ENCODE data around the gene ANXA5. TPM values are rescaled to one million over a fixed set of nuclear protein-coding genes. Genes with fewer than 3 reads are reported as not detected.

ANXA5 gene
- total and polyA plus RNA-seq, 8 donors, result 70.2 to 210 (median 126) TPM

DNA sequence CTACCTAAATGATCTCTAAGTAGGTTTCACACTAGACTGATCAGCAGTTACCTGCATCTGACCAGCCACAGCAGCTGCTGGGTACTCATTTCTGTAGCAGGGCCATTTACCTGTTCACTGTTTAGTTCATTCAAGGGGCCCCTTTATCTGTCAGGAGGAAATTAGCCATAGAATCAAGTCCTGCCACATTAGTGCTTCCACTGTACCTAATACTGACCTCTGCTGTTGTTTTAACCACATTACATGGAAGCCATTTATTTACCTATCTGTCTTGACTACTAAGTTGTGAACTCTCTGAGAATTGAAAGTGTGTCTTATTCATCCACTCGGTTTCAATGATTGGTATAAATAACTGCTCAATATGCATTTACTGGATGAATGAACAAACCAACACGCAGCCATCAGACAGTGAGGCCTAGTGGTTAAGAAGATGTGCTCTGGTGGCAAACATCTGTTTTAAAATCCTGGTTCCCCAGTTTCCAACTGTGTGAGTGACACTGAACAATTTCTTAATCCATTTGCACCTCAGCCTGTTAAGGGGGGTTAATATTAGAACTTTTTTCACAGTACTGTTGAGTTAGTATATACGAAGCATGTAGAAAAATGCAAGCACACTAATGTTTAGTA is 30.0 kb upstream of the ANXA5 start:
- 29 to 30% methylated on average over 3 of the region's 3 CpGs for WGBS, 2 donors
- DNase-seq, result no peak
- FAIRE-seq, result peak; percentile 29

DNA sequence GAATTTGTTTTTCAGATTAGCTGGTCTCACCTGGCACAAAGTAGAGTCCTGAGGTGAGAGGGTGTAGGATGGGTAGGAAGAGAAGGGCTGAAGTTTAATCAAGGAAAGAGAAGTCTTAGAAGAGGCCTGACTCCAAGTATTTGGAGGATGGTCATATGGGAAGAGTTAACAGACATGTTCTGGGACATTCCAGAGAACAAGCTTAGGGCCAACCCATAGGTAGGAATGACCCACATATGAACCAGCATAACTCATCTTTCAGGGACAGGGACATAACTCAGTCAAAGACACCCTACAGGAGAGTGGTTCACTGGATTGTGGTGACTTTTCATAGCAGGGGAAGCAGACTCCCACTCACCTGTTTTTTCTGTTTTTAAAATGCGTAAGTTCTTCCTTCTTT is 27.9 kb upstream of the ANXA5 start:
- Histone ChIP-seq H3K27me3 (no peaks in the 10 kb centered on the region), H3K27ac (no peak overlapping the region), H3K36me3 (no peaks in the 10 kb centered on the region), H3K9me3 (no peaks in the 10 kb centered on the region), H3K4me3 (no peak overlapping the region), H3K4me1 (no peaks in the 10 kb centered on the region)
- FAIRE-seq, result no peak
- WGBS, 2 donors, result 88 to 95% methylated on average over 1 of the region's 1 CpG
- intact Hi-C loops (cut with DNase I), result loop anchor here in 1 of 3 donors (10.0 kb wide), 1 partner anchor 260 kb away; no protein-coding TSS in a partner anchor
- TF ChIP-seq, protein P1, sequence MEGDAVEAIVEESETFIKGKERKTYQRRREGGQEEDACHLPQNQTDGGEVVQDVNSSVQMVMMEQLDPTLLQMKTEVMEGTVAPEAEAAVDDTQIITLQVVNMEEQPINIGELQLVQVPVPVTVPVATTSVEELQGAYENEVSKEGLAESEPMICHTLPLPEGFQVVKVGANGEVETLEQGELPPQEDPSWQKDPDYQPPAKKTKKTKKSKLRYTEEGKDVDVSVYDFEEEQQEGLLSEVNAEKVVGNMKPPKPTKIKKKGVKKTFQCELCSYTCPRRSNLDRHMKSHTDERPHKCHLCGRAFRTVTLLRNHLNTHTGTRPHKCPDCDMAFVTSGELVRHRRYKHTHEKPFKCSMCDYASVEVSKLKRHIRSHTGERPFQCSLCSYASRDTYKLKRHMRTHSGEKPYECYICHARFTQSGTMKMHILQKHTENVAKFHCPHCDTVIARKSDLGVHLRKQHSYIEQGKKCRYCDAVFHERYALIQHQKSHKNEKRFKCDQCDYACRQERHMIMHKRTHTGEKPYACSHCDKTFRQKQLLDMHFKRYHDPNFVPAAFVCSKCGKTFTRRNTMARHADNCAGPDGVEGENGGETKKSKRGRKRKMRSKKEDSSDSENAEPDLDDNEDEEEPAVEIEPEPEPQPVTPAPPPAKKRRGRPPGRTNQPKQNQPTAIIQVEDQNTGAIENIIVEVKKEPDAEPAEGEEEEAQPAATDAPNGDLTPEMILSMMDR (IDR thresholded peaks at IDR 0.05), result no peak
- no peak for DNase-seq
- no peak for ATAC-seq

More for the DNA sequence above, 30.0 kb upstream of the ANXA5 start:
- H3K27ac ChIP-seq, result no peak overlapping the region
- ATAC-seq, result peak; percentile 80 to 98 (median 94)
- intact Hi-C loops (cut with DNase I), result loop anchor here in 1 of 3 donors (10.0 kb wide), 1 partner anchor 262 kb away; no protein-coding TSS in a partner anchor
- H3K36me3 ChIP-seq, result no peaks in the 10 kb centered on the region
- no peaks in the 10 kb centered on the region for H3K27me3 ChIP-seq
- H3K9me3 ChIP-seq, result no peaks in the 10 kb centered on the region
- TF ChIP-seq, protein P1 (IDR thresholded peaks at IDR 0.05), result peak; percentile 12 to 57 (median 54)
- H3K4me3 ChIP-seq, result no peak overlapping the region
- H3K4me1 ChIP-seq, result no peaks in the 10 kb centered on the region

DNA sequence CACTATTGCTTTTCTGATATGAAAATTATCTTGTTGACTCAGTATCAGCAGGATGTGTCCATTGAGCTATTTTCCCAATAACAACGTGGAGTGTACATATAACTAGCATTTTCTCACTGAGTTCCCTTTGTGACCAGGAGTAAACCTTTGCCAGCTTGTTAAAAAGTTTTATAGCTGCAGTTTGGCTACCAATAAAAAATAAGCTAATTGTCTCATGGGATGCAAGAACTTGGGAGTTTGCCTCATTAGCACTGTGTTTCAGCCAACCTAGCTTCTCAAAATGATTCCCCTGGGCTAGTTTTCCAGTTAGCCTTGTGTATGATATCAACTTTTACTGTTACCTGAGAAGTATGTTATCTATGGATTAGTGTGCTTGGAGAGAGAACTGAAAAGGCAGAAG is 24.9 kb upstream of the ANXA5 start:
- Histone ChIP-seq H3K36me3 (no peaks in the 10 kb centered on the region), H3K4me3 (no peak overlapping the region), H3K4me1 (no peaks in the 10 kb centered on the region), H3K9me3 (no peaks in the 10 kb centered on the region), H3K27ac (no peak overlapping the region), H3K27me3 (no peaks in the 10 kb centered on the region)
- intact Hi-C loops (cut with DNase I), result loop anchor here in 1 of 3 donors (10.0 kb wide), 1 partner anchor 257 kb away; no protein-coding TSS in a partner anchor
- TF ChIP-seq, protein P1 (IDR thresholded peaks at IDR 0.05), result no peak
- DNase-seq (no peak), FAIRE-seq (no peak), ATAC-seq (no peak)
- 23 to 25% methylated on average over 1 of the region's 1 CpG for WGBS, 2 donors

DNA sequence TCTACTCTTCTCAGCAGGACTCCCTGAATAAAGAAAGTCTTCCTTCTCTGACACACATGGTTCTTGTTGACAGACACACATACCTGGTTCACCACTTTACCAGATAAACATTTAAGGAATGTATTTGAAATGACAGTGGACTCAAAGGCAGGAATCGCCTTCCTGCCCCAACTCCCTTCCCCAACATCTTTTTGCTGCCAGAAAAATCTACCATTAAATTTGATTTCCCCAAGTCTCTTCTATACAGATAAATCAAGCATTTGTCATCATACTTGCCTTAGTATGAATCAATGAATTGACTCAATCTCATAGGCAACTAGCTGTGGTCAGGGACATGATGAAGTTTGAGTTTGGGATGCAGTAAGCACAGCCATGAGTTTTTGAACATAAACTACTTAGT is 23.3 kb upstream of the ANXA5 start:
- TF ChIP-seq, protein P1 (IDR thresholded peaks at IDR 0.05), result no peak
- H3K4me1 ChIP-seq, result no peaks in the 10 kb centered on the region
- WGBS, 2 donors, result 68 to 77% methylated on average over 1 of the region's 1 CpG
- DNase-seq, result no peak
- intact Hi-C loops (cut with DNase I), result loop anchor here in 1 of 3 donors (10.0 kb wide), 1 partner anchor 255 kb away; no protein-coding TSS in a partner anchor
- no peak for ATAC-seq
- H3K27me3 ChIP-seq, result no peaks in the 10 kb centered on the region
- FAIRE-seq, result no peak
- no peaks in the 10 kb centered on the region for H3K9me3 ChIP-seq
- H3K4me3 ChIP-seq, result no peak overlapping the region
- no peak overlapping the region for H3K27ac ChIP-seq
- no peaks in the 10 kb centered on the region for H3K36me3 ChIP-seq

DNA sequence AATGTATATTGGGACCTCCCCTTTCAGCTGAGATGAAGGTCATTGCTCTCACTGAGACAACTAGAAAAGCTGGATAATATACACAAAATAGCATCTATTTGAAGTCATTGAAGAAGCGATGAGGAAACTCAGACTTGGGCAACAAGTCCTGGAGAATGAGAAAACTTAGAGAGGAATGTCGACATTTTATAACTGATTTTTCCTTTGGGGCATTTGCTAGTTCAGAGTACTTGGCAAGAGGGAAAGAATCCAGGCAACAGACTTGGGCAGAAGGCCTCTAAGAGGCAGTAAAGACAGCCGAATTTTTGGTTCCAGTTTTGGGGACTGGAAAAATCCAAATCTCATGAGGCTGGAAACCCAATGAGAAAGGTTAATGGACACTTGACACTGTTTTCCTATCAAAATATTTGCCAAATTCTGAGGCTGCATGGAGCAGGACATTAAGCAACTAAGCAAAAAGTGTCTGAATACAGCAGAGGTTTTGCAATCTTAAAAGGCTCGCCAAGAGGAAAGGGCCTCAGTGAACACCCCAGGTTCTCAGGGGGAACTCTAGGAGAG is 21.0 kb upstream of the ANXA5 start:
- intact Hi-C loops (cut with DNase I), result no loop called here
- Histone ChIP-seq H3K27ac (no peak overlapping the region), H3K27me3 (no peaks in the 10 kb centered on the region), H3K9me3 (no peaks in the 10 kb centered on the region), H3K4me1 (no peaks in the 10 kb centered on the region), H3K36me3 (no peaks in the 10 kb centered on the region), H3K4me3 (no peak overlapping the region)
- FAIRE-seq, result no peak
- ATAC-seq, result peak in 2 of 4 donors; percentile 42 to 69
- WGBS, 2 donors, result 56 to 61% methylated on average over 4 of the region's 4 CpGs
- no peak for DNase-seq
- TF ChIP-seq, protein P1 (IDR thresholded peaks at IDR 0.05), result no peak

Data from pancreas (tissue), 10 donors.